Esophagus muscularis mucosa (tissue), 2 donors: ENCODE measurements around the gene TRABD2B.

Experiments used
- POLR2A ChIP-seq: fragments of 450-650 bp; IDR thresholded peaks from one replicate; pipeline ENCODE4 v1.6.1; 2017; ENCODE audit warnings: antibody characterized with exemption, moderate library complexity, mild to moderate bottlenecking, low read depth
- POLR2AphosphoS5 ChIP-seq, 2 donors: sonication (generic); formaldehyde crosslinking; IDR thresholded peaks; one replicate each; pipeline ENCODE4 v1.6.1; 2017; ENCODE audit warnings: antibody characterized with exemption in 2 of 2

DNA sequence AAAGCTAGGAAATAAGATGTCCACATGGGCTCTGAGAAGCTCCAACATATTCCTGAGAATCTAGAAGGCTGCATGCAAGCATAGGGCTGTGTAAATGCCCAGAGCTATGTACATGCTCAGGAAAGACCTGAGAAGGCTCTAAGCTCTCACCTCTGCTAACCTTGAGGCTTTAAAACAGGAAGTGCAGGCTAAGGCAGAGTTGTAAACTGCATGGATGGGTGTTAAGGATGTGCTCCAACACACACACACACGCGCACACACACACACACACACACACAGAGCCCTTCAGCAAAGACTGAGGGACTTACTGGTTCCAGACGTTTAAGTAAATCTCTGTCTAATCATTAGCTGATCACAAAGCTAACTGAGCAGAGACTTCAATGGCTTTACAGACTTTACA, 162.9 kb downstream of the TRABD2B start:
- TF ChIP-seq POLR2AphosphoS5 (IDR thresholded peaks at IDR 0.05) = no peak
- no peak for TF ChIP-seq POLR2A
